ENCODE results near the gene TSBP1. TPM values are rescaled to one million over a fixed set of nuclear protein-coding genes. Genes with fewer than 3 reads are reported as not detected.

The TSBP1 gene
- total and polyA plus RNA-seq, 4 donors, result not detected

DNA sequence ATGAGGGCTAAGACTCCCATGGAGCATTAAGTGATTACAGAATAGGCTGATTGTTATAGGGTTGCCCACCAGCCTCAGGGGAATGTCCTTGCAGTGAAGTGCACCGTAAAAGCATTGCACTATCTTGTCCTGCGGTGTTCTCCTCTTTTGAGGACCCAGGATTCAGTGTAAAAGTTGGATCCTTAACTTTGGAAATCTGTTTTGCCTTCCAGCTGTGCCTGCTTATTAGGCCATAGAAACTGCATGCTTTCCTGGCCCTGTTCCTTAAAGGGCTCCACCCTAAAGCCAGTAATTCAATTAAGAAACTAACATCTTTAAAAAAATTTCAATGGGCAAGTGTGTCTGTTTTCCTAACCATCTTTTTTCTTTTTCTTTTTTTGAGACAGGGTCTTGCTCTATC lies 122.4 kb downstream of the TSBP1 start:
- DNase-seq, result no peak
- no peak for ATAC-seq (ENCODE audit: low FRiP score)
- Histone ChIP-seq H3K36me3 (ENCODE audit: control insufficient read depth in 1 of 2, insufficient read depth in 2 of 2, low read length in 1 of 2) (no peaks in the 10 kb centered on the region), H3K4me1 (ENCODE audit: control insufficient read depth in 1 of 2, insufficient read depth in 2 of 2, low read length in 2 of 2) (no peaks in the 10 kb centered on the region), H3K27ac (ENCODE audit: low read depth in 1 of 2, low read length in 2 of 2) (no peak overlapping the region), H3K4me3 (ENCODE audit: low read length in 2 of 2) (no peak overlapping the region), H3K9me3 (ENCODE audit: control insufficient read depth, low read length) (no peaks in the 10 kb centered on the region), H3K27me3 (ENCODE audit: control insufficient read depth in 1 of 2, insufficient read depth in 2 of 2, low read length in 1 of 2) (no peaks in the 10 kb centered on the region)
- 91 to 95% methylated on average over 2 of the region's 2 CpGs for WGBS, 2 donors
- intact Hi-C loops (cut with DNase I), result loop anchor here (5.0 to 10.0 kb wide), 2 partner anchors 163 to 166 kb away; no protein-coding TSS in a partner anchor

GRCh38 chr6:32247401-32247800 lies 124.3 kb downstream of the TSBP1 start:
- DNase-seq, result no peak
- H3K27ac ChIP-seq (ENCODE audit: low read depth in 1 of 2, low read length in 2 of 2), result no peak overlapping the region
- no peak overlapping the region for H3K4me3 ChIP-seq (ENCODE audit: low read length in 2 of 2)
- H3K9me3 ChIP-seq (ENCODE audit: control insufficient read depth, low read length), result no peaks in the 10 kb centered on the region
- H3K4me1 ChIP-seq (ENCODE audit: control insufficient read depth in 1 of 2, insufficient read depth in 2 of 2, low read length in 2 of 2), result no peaks in the 10 kb centered on the region
- H3K36me3 ChIP-seq (ENCODE audit: control insufficient read depth in 1 of 2, insufficient read depth in 2 of 2, low read length in 1 of 2), result no peaks in the 10 kb centered on the region
- WGBS, 2 donors, result 35 to 39% methylated on average over 2 of the region's 2 CpGs
- intact Hi-C loops (cut with DNase I), result loop anchor here (5.0 to 10.0 kb wide), 2 partner anchors 165 to 167 kb away; no protein-coding TSS in a partner anchor
- no peaks in the 10 kb centered on the region for H3K27me3 ChIP-seq (ENCODE audit: control insufficient read depth in 1 of 2, insufficient read depth in 2 of 2, low read length in 1 of 2)
- ATAC-seq (ENCODE audit: low FRiP score), result no peak

DNA sequence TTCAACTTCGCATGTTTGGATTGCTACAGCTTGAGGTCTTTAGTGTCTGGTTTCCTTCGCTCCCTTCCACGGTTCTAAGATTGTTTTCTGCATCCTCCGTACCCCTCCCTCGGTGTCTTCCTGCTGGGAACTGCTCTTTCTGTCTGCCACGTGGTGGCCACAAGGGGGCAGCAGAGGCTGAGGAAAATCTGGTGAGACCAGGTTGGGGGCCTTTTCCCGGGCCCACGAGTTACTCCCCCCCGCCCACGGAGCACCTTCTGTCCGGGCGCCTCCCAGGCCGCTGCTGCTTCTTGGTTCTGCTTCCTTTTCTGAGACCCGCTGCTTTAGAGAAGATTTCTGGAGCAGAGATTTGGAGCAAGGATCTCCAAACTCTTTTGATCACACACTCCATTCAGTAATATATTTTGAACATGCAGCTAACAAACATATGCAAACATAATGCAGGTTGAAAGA lies 126.7 kb downstream of the TSBP1 start:
- no peak overlapping the region for H3K27ac ChIP-seq (ENCODE audit: low read depth in 1 of 2, low read length in 2 of 2)
- intact Hi-C loops (cut with DNase I), result loop anchor here (5.0 to 10.0 kb wide), 2 partner anchors 167 to 170 kb away; no protein-coding TSS in a partner anchor
- H3K4me3 ChIP-seq (ENCODE audit: low read length in 2 of 2), result no peak overlapping the region
- ATAC-seq (ENCODE audit: low FRiP score) (peak; percentile 95), DNase-seq (peak; percentile 86 to 94)
- WGBS, 2 donors, result 0 to 1% methylated on average over 14 of the region's 14 CpGs
- no peaks in the 10 kb centered on the region for H3K9me3 ChIP-seq (ENCODE audit: control insufficient read depth, low read length)
- H3K27me3 ChIP-seq (ENCODE audit: control insufficient read depth in 1 of 2, insufficient read depth in 2 of 2, low read length in 1 of 2), result no peaks in the 10 kb centered on the region
- no peaks in the 10 kb centered on the region for H3K4me1 ChIP-seq (ENCODE audit: control insufficient read depth in 1 of 2, insufficient read depth in 2 of 2, low read length in 2 of 2)
- H3K36me3 ChIP-seq (ENCODE audit: control insufficient read depth in 1 of 2, insufficient read depth in 2 of 2, low read length in 1 of 2), result no peaks in the 10 kb centered on the region

DNA sequence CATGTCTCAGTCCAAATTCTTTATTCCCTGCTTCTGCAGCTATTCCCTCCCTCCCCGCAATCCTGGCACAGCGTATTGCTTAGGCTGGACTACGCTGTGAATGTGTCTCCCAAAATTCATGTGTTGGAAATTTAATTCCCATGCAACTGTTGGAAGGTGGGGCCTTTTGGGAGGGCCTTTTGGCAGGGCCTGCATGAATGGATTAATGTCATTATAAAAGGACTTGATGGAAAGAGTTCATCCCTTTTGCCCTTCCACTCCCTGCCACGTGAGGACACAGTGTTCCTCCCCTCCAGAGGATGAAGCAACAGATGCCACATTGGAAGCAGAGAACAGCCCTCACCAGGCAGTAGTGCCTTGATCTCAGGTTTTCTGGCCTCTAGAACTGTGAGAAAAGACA lies 127.4 kb downstream of the TSBP1 start:
- Histone ChIP-seq H3K4me3 (ENCODE audit: low read length in 2 of 2) (no peak overlapping the region), H3K4me1 (ENCODE audit: control insufficient read depth in 1 of 2, insufficient read depth in 2 of 2, low read length in 2 of 2) (no peaks in the 10 kb centered on the region), H3K27me3 (ENCODE audit: control insufficient read depth in 1 of 2, insufficient read depth in 2 of 2, low read length in 1 of 2) (no peaks in the 10 kb centered on the region), H3K36me3 (ENCODE audit: control insufficient read depth in 1 of 2, insufficient read depth in 2 of 2, low read length in 1 of 2) (no peaks in the 10 kb centered on the region), H3K9me3 (ENCODE audit: control insufficient read depth, low read length) (no peaks in the 10 kb centered on the region), H3K27ac (ENCODE audit: low read depth in 1 of 2, low read length in 2 of 2) (no peak overlapping the region)
- intact Hi-C loops (cut with DNase I), result loop anchor here in 1 of 2 donors (10.0 kb wide), 1 partner anchor 171 kb away; no protein-coding TSS in a partner anchor
- ATAC-seq (ENCODE audit: low FRiP score), result peak; percentile 76
- DNase-seq, result no peak
- WGBS, 2 donors, result 74 to 78% methylated on average over 4 of the region's 4 CpGs

Other genes starting within 250 kb of the TSBP1 start
- gene ATF6B, start 243.7 kb downstream of the TSBP1 start, total RNA-seq, result 10 to 100 TPM; 56.2 to 90.9 TPM
- 10 to 100 TPM; 12.9 to 93.1 TPM for gene ATF6B, start 243.7 kb downstream of the TSBP1 start, polyA plus RNA-seq
- 1 to 10 TPM; 1.9 to 4.7 TPM for gene FKBPL, start 241.6 kb downstream of the TSBP1 start, total RNA-seq
- gene FKBPL, start 241.6 kb downstream of the TSBP1 start, polyA plus RNA-seq, result 1 to 10 TPM; 3.4 to 4.8 TPM
- 1 to 10 TPM; 3.6 to 7.0 TPM for gene PRRT1, start 220.0 kb downstream of the TSBP1 start, total RNA-seq
- gene PRRT1, start 220.0 kb downstream of the TSBP1 start, polyA plus RNA-seq, result 10 to 100 TPM in 1 of 2 donors, 1 to 10 TPM in 1; 4.6 to 12.5 TPM
- gene PPT2, start 217.8 kb downstream of the TSBP1 start, total RNA-seq, result 10 to 100 TPM; 26.0 to 37.6 TPM
- gene PPT2, start 217.8 kb downstream of the TSBP1 start, polyA plus RNA-seq, result 10 to 100 TPM in 1 of 2 donors, 1 to 10 TPM in 1; 4.3 to 29.7 TPM
- gene EGFL8, start 207.3 kb downstream of the TSBP1 start, total RNA-seq, result 10 to 100 TPM; 20.7 to 38.8 TPM
- gene EGFL8, start 207.3 kb downstream of the TSBP1 start, polyA plus RNA-seq, result 100 to 1,000 TPM in 1 of 2 donors, 1 to 10 TPM in 1; 3.9 to 138 TPM
- gene AGPAT1, start 195.8 kb downstream of the TSBP1 start, total RNA-seq, result 10 to 100 TPM; 36.2 to 41.7 TPM
- gene AGPAT1, start 195.8 kb downstream of the TSBP1 start, polyA plus RNA-seq, result 10 to 100 TPM; 42.9 to 54.8 TPM
- gene RNF5, start 193.5 kb downstream of the TSBP1 start, total RNA-seq, result 10 to 100 TPM; 35.0 to 44.5 TPM
- 100 to 1,000 TPM in 1 of 2 donors, 10 to 100 TPM in 1; 64.1 to 109 TPM for gene RNF5, start 193.5 kb downstream of the TSBP1 start, polyA plus RNA-seq
- gene AGER, start 187.7 kb downstream of the TSBP1 start, total RNA-seq, result 10 to 100 TPM in 1 of 2 donors, 1 to 10 TPM in 1; 6.4 to 12.7 TPM
- gene AGER, start 187.7 kb downstream of the TSBP1 start, polyA plus RNA-seq, result 10 to 100 TPM in 1 of 2 donors, 1 to 10 TPM in 1; 1.4 to 16.5 TPM
- 10 to 100 TPM; 66.0 to 91.2 TPM for gene PBX2, start 181.7 kb downstream of the TSBP1 start, total RNA-seq
- 10 to 100 TPM; 11.5 to 64.0 TPM for gene PBX2, start 181.7 kb downstream of the TSBP1 start, polyA plus RNA-seq
- gene GPSM3, start 179.3 kb downstream of the TSBP1 start, total RNA-seq, result 10 to 100 TPM; 20.1 to 26.2 TPM
- 10 to 100 TPM in 1 of 2 donors, 1 to 10 TPM in 1; 5.4 to 31.1 TPM for gene GPSM3, start 179.3 kb downstream of the TSBP1 start, polyA plus RNA-seq
- 10 to 100 TPM; 35.2 to 64.4 TPM for gene NOTCH4, start 147.8 kb downstream of the TSBP1 start, total RNA-seq
- gene NOTCH4, start 147.8 kb downstream of the TSBP1 start, polyA plus RNA-seq, result 1 to 10 TPM; 4.0 to 7.3 TPM
- gene BTNL2, start 35.3 kb upstream of the TSBP1 start, total RNA-seq, result not detected
- gene BTNL2, start 35.3 kb upstream of the TSBP1 start, polyA plus RNA-seq, result not detected
- gene HLA-DRA, start 68.0 kb upstream of the TSBP1 start, total RNA-seq, result 100 to 1,000 TPM; 274 to 605 TPM
- 100 to 1,000 TPM in 1 of 2 donors, 10 to 100 TPM in 1; 64.0 to 382 TPM for gene HLA-DRA, start 68.0 kb upstream of the TSBP1 start, polyA plus RNA-seq
- gene HLA-DRB5, start 158.4 kb upstream of the TSBP1 start, total RNA-seq, result 100 to 1,000 TPM in 1 of 2 donors, 10 to 100 TPM in 1; 91.1 to 127 TPM
- under 1 TPM; 0.15 to 0.88 TPM for gene HLA-DRB5, start 158.4 kb upstream of the TSBP1 start, polyA plus RNA-seq
- 100 to 1,000 TPM; 142 to 157 TPM for gene HLA-DRB1, start 217.9 kb upstream of the TSBP1 start, total RNA-seq
- 10 to 100 TPM; 18.5 to 85.1 TPM for gene HLA-DRB1, start 217.9 kb upstream of the TSBP1 start, polyA plus RNA-seq